GM19328 (cell line): ENCODE data around the gene MINAR1.

Source experiments
- ATAC-seq: cut with Tn5 transposase; IDR thresholded peaks from one replicate; pipeline ENCODE4 v1.9.1; 2021; ENCODE audit warnings: mild to moderate bottlenecking, moderate library complexity; ENCODE audit not compliant: unreplicated experiment

Gene MINAR1

GRCh38 chr15:79430901-79431635 lies 1.1 kb upstream of the MINAR1 start:
- no peak for ATAC-seq

DNA sequence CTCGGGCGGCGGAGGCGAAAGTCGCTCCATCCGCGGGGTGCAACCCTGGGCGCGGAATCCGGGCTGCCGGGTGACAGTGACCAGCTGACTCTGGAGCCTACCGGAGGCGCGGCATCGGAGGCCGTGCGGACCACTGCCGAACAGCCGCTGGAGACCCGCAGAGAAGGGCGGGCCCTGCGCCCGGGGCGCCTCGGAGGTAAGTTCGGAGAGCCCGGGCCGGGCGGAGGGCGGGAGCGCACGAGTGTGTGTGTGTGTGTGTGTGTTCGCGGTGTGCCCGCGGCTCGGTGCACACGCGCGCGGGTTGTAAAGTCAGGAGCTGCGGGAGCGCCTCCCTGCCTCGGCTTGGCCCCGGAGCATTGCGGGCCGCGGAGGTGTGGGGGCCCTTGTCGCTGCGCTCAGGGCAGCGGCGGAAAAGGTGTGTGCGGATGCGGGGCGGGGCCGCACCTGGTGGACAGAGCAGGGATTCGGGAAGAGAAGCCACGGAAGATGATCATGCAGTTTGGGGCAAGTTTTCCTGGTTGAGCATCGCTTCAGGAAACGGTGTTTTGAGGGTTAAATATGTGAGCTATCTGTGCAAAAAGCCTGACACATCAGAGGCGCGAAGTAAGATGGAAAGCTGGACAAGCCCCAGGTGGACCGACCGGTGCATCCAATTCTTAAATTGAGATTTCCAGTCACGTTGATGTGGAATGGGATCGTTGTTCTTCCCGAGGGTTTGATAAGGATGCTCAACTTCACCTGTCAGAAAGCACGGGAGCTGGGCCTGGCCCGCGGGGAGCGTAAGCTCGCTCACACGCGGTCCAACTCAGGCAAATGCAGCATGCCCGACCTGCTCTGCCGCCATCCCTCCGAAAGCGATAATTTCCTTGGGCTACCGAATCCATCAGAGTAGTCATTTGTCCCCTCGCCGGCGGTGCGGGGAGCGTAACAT lies 474 bp downstream of the MINAR1 start:
- no peak for ATAC-seq

DNA sequence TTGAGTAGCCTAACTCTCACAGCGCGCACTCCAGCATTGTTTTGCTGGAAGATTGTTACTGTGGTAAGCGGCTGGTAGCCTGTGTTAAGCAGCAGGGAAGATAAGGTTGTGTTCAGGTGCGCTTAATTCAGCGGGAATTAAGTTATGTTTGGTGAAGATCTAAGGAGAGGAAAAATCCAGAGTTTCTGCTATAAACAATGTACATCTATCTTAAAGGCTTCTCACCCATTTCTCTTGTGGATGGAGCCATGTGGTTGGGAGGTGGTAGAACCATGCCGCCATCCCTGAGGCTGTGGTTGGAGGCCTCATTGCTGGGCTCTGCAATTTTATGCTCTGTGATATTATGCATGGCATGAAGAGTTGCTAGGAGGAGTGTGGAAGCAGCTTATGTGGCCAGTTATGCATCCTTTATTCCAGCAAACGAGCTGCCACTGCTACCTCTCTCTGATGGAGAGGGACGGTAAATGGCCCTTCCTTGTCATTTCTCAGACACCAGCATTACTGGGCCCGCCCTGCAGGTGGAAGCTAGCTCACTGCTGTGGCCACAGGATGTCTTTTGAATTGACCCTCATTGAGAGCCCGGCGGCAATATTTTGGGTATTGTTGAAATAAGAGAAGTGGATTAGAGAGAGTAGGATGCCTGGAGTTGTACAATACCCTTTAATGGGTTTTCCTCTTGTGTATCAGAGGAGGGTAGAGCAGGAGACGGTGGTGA lies 1.3 kb downstream of the MINAR1 start:
- ATAC-seq, result no peak

DNA sequence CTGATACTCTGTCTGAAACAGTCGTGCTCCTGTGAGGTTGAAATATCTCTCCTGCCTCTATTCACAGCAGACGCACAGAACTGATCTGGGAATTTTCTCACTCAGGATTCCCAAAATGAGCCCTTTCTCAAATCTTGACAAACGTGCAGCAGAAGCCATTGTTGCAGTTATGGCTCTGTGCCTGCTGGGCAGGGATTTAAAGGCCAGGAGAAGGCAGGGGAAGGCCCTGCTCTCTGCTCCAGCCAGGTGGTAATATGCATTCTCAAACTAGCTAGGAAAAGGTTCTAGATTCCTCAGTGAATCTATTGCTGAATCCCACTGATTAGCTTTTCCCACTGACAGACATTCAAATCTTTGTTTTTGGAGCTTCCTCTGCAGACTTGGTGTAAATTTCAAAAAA lies 2.2 kb downstream of the MINAR1 start:
- ATAC-seq, result no peak

GRCh38 chr15:79436037-79436780 lies 4.1 kb downstream of the MINAR1 start:
- ATAC-seq, result no peak

- ATAC-seq, result no peak
These were observed 5.3 kb downstream of the MINAR1 start for GRCh38 chr15:79437275-79438000.

- no peak for ATAC-seq
These were observed 7.1 kb downstream of the MINAR1 start for GRCh38 chr15:79439236-79439635.

DNA sequence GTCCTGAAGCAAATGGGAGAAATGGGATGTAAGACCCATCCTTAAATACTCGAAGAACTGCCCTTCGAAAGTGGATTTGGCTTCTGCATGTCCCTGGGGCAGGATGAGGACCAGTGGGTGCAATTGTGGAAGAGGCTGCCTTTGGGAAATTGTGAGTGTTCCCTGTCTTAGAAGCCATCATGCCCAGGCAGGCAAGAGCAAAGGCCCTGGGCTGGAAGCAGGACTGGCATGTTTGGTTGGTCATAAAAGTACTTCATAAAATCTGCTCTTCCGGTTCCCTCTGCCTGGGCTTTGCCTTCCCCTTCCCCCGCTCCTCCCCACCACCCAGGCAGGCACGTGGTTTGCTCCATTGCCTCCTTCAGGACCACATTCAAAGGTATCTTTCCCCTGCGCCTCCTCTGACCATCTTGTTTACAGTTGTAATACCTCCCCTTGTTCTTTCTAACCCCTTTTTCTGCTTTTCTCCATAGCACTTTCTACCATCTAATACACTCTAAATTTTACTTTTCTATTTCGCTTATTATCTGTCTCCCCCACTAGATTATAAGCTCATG lies 8.3 kb downstream of the MINAR1 start:
- no peak for ATAC-seq

GRCh38 chr15:79442911-79443310 lies 10.8 kb downstream of the MINAR1 start:
- no peak for ATAC-seq

DNA sequence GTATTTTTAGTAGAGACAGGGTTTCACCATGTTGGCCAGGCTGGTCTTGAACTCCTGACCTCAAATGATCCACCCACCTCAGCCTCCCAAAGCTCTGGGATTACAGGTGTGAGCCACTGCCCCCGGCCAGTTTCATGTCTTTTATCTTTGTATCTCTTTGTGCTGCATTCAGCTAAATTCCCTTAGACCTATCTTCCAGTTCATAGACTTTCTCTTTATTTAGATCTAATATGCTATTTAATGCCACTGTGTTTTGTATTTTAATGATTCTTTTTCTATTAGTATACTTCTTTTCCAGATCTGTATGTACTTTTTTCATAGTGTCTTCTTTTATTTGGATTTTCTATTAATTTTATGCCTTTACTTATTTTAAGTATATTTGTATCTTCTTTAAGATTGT lies 14.9 kb downstream of the MINAR1 start:
- ATAC-seq, result no peak

GRCh38 chr15:79450648-79451047 lies 18.5 kb downstream of the MINAR1 start:
- ATAC-seq, result no peak

GRCh38 chr15:79451361-79451999 lies 19.3 kb downstream of the MINAR1 start:
- ATAC-seq, result no peak

- ATAC-seq, result no peak
These were observed 20.3 kb downstream of the MINAR1 start for GRCh38 chr15:79452244-79453051.

- ATAC-seq, result no peak
These were observed 21.3 kb downstream of the MINAR1 start for GRCh38 chr15:79453446-79453845.

DNA sequence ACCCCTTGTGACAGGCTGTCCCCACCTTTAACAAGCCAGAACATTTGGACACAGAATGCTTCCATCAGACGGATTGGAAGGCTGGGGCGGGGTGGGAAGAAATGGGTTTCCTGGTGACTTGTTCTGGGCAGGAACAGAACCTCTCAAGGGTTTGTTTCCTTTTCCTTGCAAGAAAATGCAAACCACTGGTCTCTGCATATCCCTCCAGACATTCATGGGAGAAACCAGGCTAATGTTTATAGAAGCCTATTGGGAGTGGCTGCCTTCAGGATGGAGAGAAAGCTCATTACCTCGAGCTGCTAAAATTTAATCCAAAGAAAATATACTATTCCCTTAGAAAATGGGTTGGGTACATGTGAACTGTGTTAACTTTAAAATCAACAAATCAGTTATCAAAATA lies 21.9 kb downstream of the MINAR1 start:
- no peak for ATAC-seq

- ATAC-seq, result no peak
These were observed 23.2 kb downstream of the MINAR1 start for GRCh38 chr15:79455361-79455760.

- no peak for ATAC-seq
These were observed 23.8 kb downstream of the MINAR1 start for GRCh38 chr15:79455943-79456342.

- ATAC-seq, result no peak
These were observed 26.4 kb downstream of the MINAR1 start for GRCh38 chr15:79458491-79458890.
